Measurements from ENCODE around the gene TNRC18.
A peak's percentile ranks its signal among the peaks of the same experiment; 100 is the strongest.

TNRC18 gene

DNA sequence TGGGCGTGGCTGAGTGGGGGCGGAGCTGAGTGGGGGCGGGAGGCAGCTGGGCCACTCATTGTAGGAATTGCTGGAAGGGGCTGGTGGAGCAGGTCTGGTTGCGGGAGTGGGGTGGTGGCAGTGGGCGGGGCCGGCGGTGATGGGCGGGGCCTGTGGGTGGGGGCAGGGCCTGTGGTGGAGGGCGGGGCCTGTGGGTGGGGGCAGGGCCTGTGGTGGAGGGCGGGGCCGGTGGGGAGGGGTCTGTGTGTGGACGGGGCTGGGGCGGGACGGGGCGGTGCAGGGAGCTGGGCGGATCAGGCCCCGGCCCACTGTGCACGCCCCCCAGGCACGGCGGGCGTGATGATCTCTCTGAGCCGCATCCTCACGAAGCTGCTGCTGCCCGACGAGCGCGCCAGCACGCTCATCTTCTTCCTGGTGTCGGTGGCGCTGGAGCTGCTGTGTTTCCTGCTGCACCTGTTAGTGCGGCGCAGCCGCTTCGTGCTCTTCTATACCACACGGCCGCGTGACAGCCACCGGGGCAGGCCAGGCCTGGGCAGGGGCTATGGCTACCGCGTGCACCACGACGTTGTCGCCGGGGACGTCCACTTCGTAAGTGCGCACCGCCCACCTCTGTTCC is 126.9 kb downstream of the TNRC18 start:
- H2BK15ac ChIP-seq (ENCODE audit: low read depth, poor library complexity, severe bottlenecking): no peak overlapping the region
- no peak overlapping the region for H4K8ac ChIP-seq (ENCODE audit: low read length)
- H3K4ac ChIP-seq (ENCODE audit: low read depth in 1 of 2, low read length in 2 of 2): no peak overlapping the region
- no peak overlapping the region for H2BK120ac ChIP-seq (ENCODE audit: low read depth, low read length)
- no peaks in the 10 kb centered on the region for H3K79me1 ChIP-seq (replicated peaks; ENCODE audit: low read length, poor library complexity, severe bottlenecking)
- peaks cover 6% of the 10 kb centered on the region for H3K4me1 ChIP-seq (ENCODE audit: control insufficient read depth, insufficient read depth, low read depth, low read length)
- no peak overlapping the region for H2AK5ac ChIP-seq (ENCODE audit: low read length, severe bottlenecking)
- H3K36me3 ChIP-seq (ENCODE audit: control insufficient read depth in 1 of 2, insufficient read depth in 2 of 2, low read depth in 1 of 2, low read length in 2 of 2): peaks cover 0 to 15% of the 10 kb centered on the region in 2 experiments
- 39% methylated on average over 27 of the region's 48 CpGs for WGBS
- no peak overlapping the region for H2BK12ac ChIP-seq (ENCODE audit: low read length in 2 of 2)
- no peak overlapping the region for H3K4me2 ChIP-seq (ENCODE audit: low read length, poor library complexity, severe bottlenecking)
- H2AFZ ChIP-seq (ENCODE audit: low read depth, low read length): no peak overlapping the region
- H3K4me3 ChIP-seq (ENCODE audit: insufficient read depth in 1 of 2, low read depth in 1 of 2, low read length in 2 of 2): no peak overlapping the region
- H3K9ac ChIP-seq (ENCODE audit: low read length): no peak overlapping the region
- H3K23ac ChIP-seq (ENCODE audit: low read length in 2 of 2): no peak overlapping the region
- peak; percentile 24 for DNase-seq
- H3K27me3 ChIP-seq (ENCODE audit: control insufficient read depth in 1 of 2, insufficient read depth in 1 of 2, low read length in 2 of 2): peaks cover 0 to 13% of the 10 kb centered on the region in 2 experiments
- peaks cover 6% of the 10 kb centered on the region for H3K9me3 ChIP-seq (ENCODE audit: control insufficient read depth, low read length)
- H4K91ac ChIP-seq (ENCODE audit: low read length): no peak overlapping the region
- H2BK5ac ChIP-seq (ENCODE audit: low read depth, low read length, poor library complexity, severe bottlenecking): no peak overlapping the region
- H3K27ac ChIP-seq (ENCODE audit: low read length, poor library complexity, severe bottlenecking): no peak overlapping the region
- peak overlapping the region in 1 of 2 experiments; percentile 84 for H3K14ac ChIP-seq (ENCODE audit: low read length in 2 of 2)
- peak overlapping the region in 1 of 2 experiments; percentile 32 for H3K18ac ChIP-seq (ENCODE audit: low read depth in 1 of 2, low read length in 2 of 2)

DNA sequence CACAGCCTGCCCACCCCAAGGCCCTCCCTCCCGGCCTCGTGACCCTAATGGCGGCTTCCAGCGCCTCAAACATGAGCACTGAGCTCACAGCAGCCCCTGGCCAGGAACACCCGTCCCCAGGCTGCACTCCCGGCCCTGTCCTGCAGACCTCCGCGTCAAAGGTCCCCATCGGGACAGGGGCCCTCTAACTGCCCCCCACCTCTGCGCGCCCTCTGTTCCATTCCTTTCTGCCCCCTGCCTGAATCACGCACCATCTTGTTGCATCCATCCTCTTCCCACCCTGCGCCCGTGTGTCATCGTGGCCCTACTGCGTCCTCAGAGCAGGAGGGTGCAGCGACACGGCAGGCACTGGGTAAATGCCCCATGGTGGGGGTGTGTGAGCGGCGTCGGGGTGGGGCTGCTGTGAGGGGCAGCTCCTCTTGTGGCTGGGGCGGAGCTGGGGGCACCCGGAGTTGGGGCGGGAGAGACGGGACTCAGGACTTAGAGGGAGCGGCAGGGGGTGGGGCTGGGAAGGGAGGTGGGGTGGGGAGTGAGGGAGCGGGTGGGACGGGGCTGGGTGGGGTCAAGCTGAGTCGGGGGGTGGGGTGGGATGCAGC is 127.5 kb downstream of the TNRC18 start:
- no peak overlapping the region for H2BK12ac ChIP-seq (ENCODE audit: low read length in 2 of 2)
- H3K14ac ChIP-seq (ENCODE audit: low read length in 2 of 2): no peak overlapping the region
- H2AK5ac ChIP-seq (ENCODE audit: low read length, severe bottlenecking): no peak overlapping the region
- peaks cover 6% of the 10 kb centered on the region for H3K9me3 ChIP-seq (ENCODE audit: control insufficient read depth, low read length)
- H2BK5ac ChIP-seq (ENCODE audit: low read depth, low read length, poor library complexity, severe bottlenecking): no peak overlapping the region
- H4K91ac ChIP-seq (ENCODE audit: low read length): no peak overlapping the region
- no peak overlapping the region for H2BK120ac ChIP-seq (ENCODE audit: low read depth, low read length)
- H3K4me2 ChIP-seq (ENCODE audit: low read length, poor library complexity, severe bottlenecking): no peak overlapping the region
- H3K79me1 ChIP-seq (replicated peaks; ENCODE audit: low read length, poor library complexity, severe bottlenecking): no peaks in the 10 kb centered on the region
- peaks cover 0 to 21% of the 10 kb centered on the region in 2 experiments for H3K36me3 ChIP-seq (ENCODE audit: control insufficient read depth in 1 of 2, insufficient read depth in 2 of 2, low read depth in 1 of 2, low read length in 2 of 2)
- no peak overlapping the region for H3K23ac ChIP-seq (ENCODE audit: low read length in 2 of 2)
- H3K4me3 ChIP-seq (ENCODE audit: insufficient read depth in 1 of 2, low read depth in 1 of 2, low read length in 2 of 2): no peak overlapping the region
- WGBS: 45% methylated on average over 19 of the region's 29 CpGs
- no peak overlapping the region for H3K4ac ChIP-seq (ENCODE audit: low read depth in 1 of 2, low read length in 2 of 2)
- DNase-seq: no peak
- H3K9ac ChIP-seq (ENCODE audit: low read length): no peak overlapping the region
- no peak overlapping the region for H2BK15ac ChIP-seq (ENCODE audit: low read depth, poor library complexity, severe bottlenecking)
- no peak overlapping the region for H4K8ac ChIP-seq (ENCODE audit: low read length)
- H2AFZ ChIP-seq (ENCODE audit: low read depth, low read length): no peak overlapping the region
- H3K27ac ChIP-seq (ENCODE audit: low read length, poor library complexity, severe bottlenecking): no peak overlapping the region
- H3K18ac ChIP-seq (ENCODE audit: low read depth in 1 of 2, low read length in 2 of 2): no peak overlapping the region
- H3K27me3 ChIP-seq (ENCODE audit: control insufficient read depth in 1 of 2, insufficient read depth in 1 of 2, low read length in 2 of 2): peaks cover 0 to 13% of the 10 kb centered on the region in 2 experiments
- peaks cover 6% of the 10 kb centered on the region for H3K4me1 ChIP-seq (ENCODE audit: control insufficient read depth, insufficient read depth, low read depth, low read length)

GRCh38 chr7:5295039-5296014 is 128.3 kb downstream of the TNRC18 start:
- Histone ChIP-seq H3K79me1 (replicated peaks; ENCODE audit: low read length, poor library complexity, severe bottlenecking) (no peaks in the 10 kb centered on the region), H3K4me3 (ENCODE audit: insufficient read depth in 1 of 2, low read depth in 1 of 2, low read length in 2 of 2) (no peak overlapping the region), H2AK5ac (ENCODE audit: low read length, severe bottlenecking) (no peak overlapping the region), H2BK120ac (ENCODE audit: low read depth, low read length) (no peak overlapping the region), H2BK12ac (ENCODE audit: low read length in 2 of 2) (no peak overlapping the region), H4K8ac (ENCODE audit: low read length) (no peak overlapping the region), H3K27me3 (ENCODE audit: control insufficient read depth in 1 of 2, insufficient read depth in 1 of 2, low read length in 2 of 2) (peaks cover 0 to 13% of the 10 kb centered on the region in 2 experiments), H3K36me3 (ENCODE audit: control insufficient read depth in 1 of 2, insufficient read depth in 2 of 2, low read depth in 1 of 2, low read length in 2 of 2) (peaks cover 0 to 25% of the 10 kb centered on the region in 2 experiments), H4K91ac (ENCODE audit: low read length) (no peak overlapping the region), H3K23ac (ENCODE audit: low read length in 2 of 2) (no peak overlapping the region), H3K14ac (ENCODE audit: low read length in 2 of 2) (no peak overlapping the region), H2BK5ac (ENCODE audit: low read depth, low read length, poor library complexity, severe bottlenecking) (no peak overlapping the region), H3K4me1 (ENCODE audit: control insufficient read depth, insufficient read depth, low read depth, low read length) (peaks cover 6% of the 10 kb centered on the region), H2AFZ (ENCODE audit: low read depth, low read length) (no peak overlapping the region), H3K27ac (ENCODE audit: low read length, poor library complexity, severe bottlenecking) (no peak overlapping the region), H3K9me3 (ENCODE audit: control insufficient read depth, low read length) (peaks cover 6% of the 10 kb centered on the region), H3K4ac (ENCODE audit: low read depth in 1 of 2, low read length in 2 of 2) (no peak overlapping the region), H3K18ac (ENCODE audit: low read depth in 1 of 2, low read length in 2 of 2) (peak overlapping the region in 1 of 2 experiments; percentile 42), H3K9ac (ENCODE audit: low read length) (no peak overlapping the region), H3K4me2 (ENCODE audit: low read length, poor library complexity, severe bottlenecking) (no peak overlapping the region), H2BK15ac (ENCODE audit: low read depth, poor library complexity, severe bottlenecking) (no peak overlapping the region)
- WGBS: 77% methylated on average over 29 of the region's 33 CpGs
- DNase-seq: no peak
